Hepatocyte (in vitro differentiated cells): ENCODE results near the gene MAP3K10.

Experiments
- EZH2 ChIP-seq: fragments of 200-600 bp; sonication (generic); IDR thresholded peaks from 2 replicates; pipeline ENCODE4 v1.6.1; 2016; ENCODE audit warnings: antibody characterized with exemption, mild to moderate bottlenecking, borderline replicate concordance
- EZH2phosphoT487 ChIP-seq: fragments of 200-600 bp; sonication (generic); IDR thresholded peaks from one replicate; pipeline ENCODE4 v1.6.1; 2018; ENCODE audit warnings: antibody characterized with exemption, mild to moderate bottlenecking, low read depth, moderate library complexity; ENCODE audit not compliant: unreplicated experiment, severe bottlenecking
- TF ChIP-seq, protein P1 (sequence below): fragments of 200-600 bp; sonication (generic); IDR thresholded peaks from 2 replicates; pipeline ENCODE4 v1.5.1; 2016; ENCODE audit warnings: antibody characterized with exemption, mild to moderate bottlenecking; ENCODE audit not compliant: poor library complexity

DNA sequence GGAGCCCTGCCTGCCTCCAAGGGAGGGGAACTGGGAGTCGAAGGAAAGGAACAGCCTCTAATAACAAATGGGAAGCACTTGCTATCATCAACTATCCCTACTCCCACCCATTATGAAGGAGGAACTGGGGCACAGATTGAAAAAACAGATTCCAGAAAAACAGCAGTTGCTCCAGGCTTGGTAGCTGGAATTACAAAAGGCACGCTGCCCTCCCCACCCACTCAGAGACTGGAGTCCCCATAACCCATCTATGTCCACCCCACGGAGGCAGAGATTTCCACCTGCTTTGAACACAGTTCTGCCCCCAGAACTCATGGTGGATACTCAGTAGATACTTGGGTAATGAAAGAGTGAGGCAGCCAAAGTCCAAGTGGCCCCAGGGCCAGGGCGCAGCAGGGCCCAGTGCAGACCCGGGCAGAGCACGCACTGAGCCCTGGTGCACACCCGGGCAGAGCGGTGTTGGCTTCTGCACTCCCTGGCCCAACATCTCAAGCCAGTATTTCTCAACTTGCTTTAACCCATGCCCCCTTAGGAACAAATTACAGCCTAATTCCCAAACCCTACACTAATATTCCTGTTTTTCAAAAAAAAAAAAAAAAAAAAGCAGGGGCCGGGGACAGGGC, 54.4 kb downstream of the MAP3K10 start:
- TF ChIP-seq, protein P1, sequence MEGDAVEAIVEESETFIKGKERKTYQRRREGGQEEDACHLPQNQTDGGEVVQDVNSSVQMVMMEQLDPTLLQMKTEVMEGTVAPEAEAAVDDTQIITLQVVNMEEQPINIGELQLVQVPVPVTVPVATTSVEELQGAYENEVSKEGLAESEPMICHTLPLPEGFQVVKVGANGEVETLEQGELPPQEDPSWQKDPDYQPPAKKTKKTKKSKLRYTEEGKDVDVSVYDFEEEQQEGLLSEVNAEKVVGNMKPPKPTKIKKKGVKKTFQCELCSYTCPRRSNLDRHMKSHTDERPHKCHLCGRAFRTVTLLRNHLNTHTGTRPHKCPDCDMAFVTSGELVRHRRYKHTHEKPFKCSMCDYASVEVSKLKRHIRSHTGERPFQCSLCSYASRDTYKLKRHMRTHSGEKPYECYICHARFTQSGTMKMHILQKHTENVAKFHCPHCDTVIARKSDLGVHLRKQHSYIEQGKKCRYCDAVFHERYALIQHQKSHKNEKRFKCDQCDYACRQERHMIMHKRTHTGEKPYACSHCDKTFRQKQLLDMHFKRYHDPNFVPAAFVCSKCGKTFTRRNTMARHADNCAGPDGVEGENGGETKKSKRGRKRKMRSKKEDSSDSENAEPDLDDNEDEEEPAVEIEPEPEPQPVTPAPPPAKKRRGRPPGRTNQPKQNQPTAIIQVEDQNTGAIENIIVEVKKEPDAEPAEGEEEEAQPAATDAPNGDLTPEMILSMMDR = no peak
- no peak for TF ChIP-seq EZH2
- TF ChIP-seq EZH2phosphoT487 = no peak
